Left ventricle myocardium inferior (tissue), 1 donor: ENCODE data around the gene SSBP4. TPM values are rescaled to one million over a fixed set of nuclear protein-coding genes. Genes with fewer than 3 reads are reported as not detected.

ENCODE experiments used
- DNase-seq: peaks from one replicate; pipeline ENCODE4 v3.0.0-alpha.2; 2020
- H3K27ac ChIP-seq: fragments of 200-600 bp; replicated peaks from 2 replicates; pipeline ENCODE4 v1.8.0; 2021
- H3K27me3 ChIP-seq: fragments of 200-600 bp; 2 replicates; pipeline ENCODE4 v1.8.0; 2021; ENCODE audit warnings: low read depth
- H3K36me3 ChIP-seq: fragments of 200-600 bp; 2 replicates; pipeline ENCODE4 v1.8.0; 2021
- H3K4me1 ChIP-seq: fragments of 200-600 bp; 2 replicates; pipeline ENCODE4 v1.8.0; 2021
- H3K4me3 ChIP-seq: fragments of 200-600 bp; 2 replicates; pipeline ENCODE4 v1.8.0; 2021; ENCODE audit warnings: mild to moderate bottlenecking, moderate library complexity
- H3K9me3 ChIP-seq: fragments of 200-600 bp; replicated peaks from 2 replicates; pipeline ENCODE4 v1.8.0; 2021
- CTCF ChIP-seq: fragments of 200-600 bp; IDR thresholded peaks from 2 replicates; pipeline ENCODE4 v1.8.0; 2021; ENCODE audit warnings: antibody characterized with exemption, mild to moderate bottlenecking, borderline replicate concordance
- intact Hi-C: fragments of 100-400 bp; cut with micrococcal nuclease; formaldehyde crosslinking; loops from one replicate; pipeline ENCODE4 v1.11.0; 2022
- total RNA-seq: library from RNA; stranded (reverse); fragmentation: NEBNext Ultra II Directional; extraction: Animal tissue kit (Norgen Biotek cat#: 25700); gene quantifications from one replicate; pipeline ENCODE4 v1.2.1, GENCODE V29; 2021
- donor health status: DM: no; HTN: yes; CAD: no; lungs with severe emphysema.

The SSBP4 gene
- total RNA-seq, 1 donor from 2014 or later, result 30.8 TPM

GRCh38 chr19:18456279-18456678 is 37.1 kb downstream of the SSBP4 start:
- intact Hi-C loops, result no loop called here
- DNase-seq, result no peak
- no peaks in the 10 kb centered on the region for H3K27me3 ChIP-seq
- H3K36me3 ChIP-seq, result peaks cover 47% of the 10 kb centered on the region
- H3K27ac ChIP-seq, result peak overlapping the region; percentile 71
- no peak overlapping the region for H3K4me3 ChIP-seq
- TF ChIP-seq CTCF, result no peak
- peaks cover 57% of the 10 kb centered on the region for H3K4me1 ChIP-seq
- no peaks in the 10 kb centered on the region for H3K9me3 ChIP-seq

GRCh38 chr19:18456974-18457373 is 37.8 kb downstream of the SSBP4 start:
- H3K27me3 ChIP-seq, result no peaks in the 10 kb centered on the region
- H3K4me1 ChIP-seq, result peaks cover 59% of the 10 kb centered on the region
- DNase-seq, result peak; percentile 63
- H3K9me3 ChIP-seq, result no peaks in the 10 kb centered on the region
- H3K36me3 ChIP-seq, result peaks cover 44% of the 10 kb centered on the region
- intact Hi-C loops, result no loop called here
- TF ChIP-seq CTCF, result no peak
- H3K27ac ChIP-seq, result peak overlapping the region; percentile 71
- H3K4me3 ChIP-seq, result no peak overlapping the region

- no peaks in the 10 kb centered on the region for H3K9me3 ChIP-seq
- peaks cover 62% of the 10 kb centered on the region for H3K4me1 ChIP-seq
- H3K36me3 ChIP-seq, result peaks cover 41% of the 10 kb centered on the region
- no peaks in the 10 kb centered on the region for H3K27me3 ChIP-seq
- DNase-seq, result no peak
- intact Hi-C loops, result no loop called here
- TF ChIP-seq CTCF, result no peak
- H3K27ac ChIP-seq, result peak overlapping the region; percentile 91
- H3K4me3 ChIP-seq, result no peak overlapping the region
Observed at GRCh38 chr19:18457483-18458331, 38.5 kb downstream of the SSBP4 start.

GRCh38 chr19:18460900-18461299 is 41.7 kb downstream of the SSBP4 start:
- TF ChIP-seq CTCF, result no peak

GRCh38 chr19:18461471-18461870 is 42.3 kb downstream of the SSBP4 start:
- Histone ChIP-seq H3K9me3 (no peaks in the 10 kb centered on the region), H3K27ac (peak overlapping the region; percentile 91), H3K36me3 (peaks cover 26% of the 10 kb centered on the region), H3K4me1 (peaks cover 88% of the 10 kb centered on the region), H3K4me3 (no peak overlapping the region), H3K27me3 (no peaks in the 10 kb centered on the region)
- DNase-seq, result no peak
- TF ChIP-seq CTCF, result no peak
- intact Hi-C loops, result no loop called here

More at GRCh38 chr19:18460900-18461299, 41.7 kb downstream of the SSBP4 start:
- DNase-seq, result no peak
- Histone ChIP-seq H3K9me3 (no peaks in the 10 kb centered on the region), H3K27ac (peak overlapping the region; percentile 91), H3K4me3 (peak overlapping the region; percentile 0), H3K4me1 (peaks cover 86% of the 10 kb centered on the region), H3K36me3 (peaks cover 31% of the 10 kb centered on the region), H3K27me3 (no peaks in the 10 kb centered on the region)
- intact Hi-C loops, result no loop called here
